HG02973 (cell line): ENCODE data around the gene SLC35G1.

ENCODE experiments used
- ATAC-seq: cut with Tn5 transposase; IDR thresholded peaks from one replicate; pipeline ENCODE4 v1.9.1; 2021; ENCODE audit warnings: moderate library complexity; ENCODE audit not compliant: unreplicated experiment

The SLC35G1 gene

DNA sequence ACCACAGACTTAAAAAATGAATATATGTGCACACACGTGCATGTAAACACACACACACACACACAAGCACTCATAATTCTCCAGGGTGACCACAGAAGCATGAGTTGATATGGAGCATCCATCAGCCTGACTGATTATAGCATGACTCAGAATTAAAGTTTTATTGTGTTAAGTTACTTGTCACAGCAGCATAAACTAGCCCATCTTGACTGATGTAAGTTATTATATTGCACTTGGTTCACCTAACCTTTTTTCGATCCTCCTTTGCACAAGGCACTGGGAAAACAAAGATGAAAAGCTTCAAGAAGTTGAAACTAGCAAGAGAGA, 18.8 kb upstream of the SLC35G1 start:
- no peak for ATAC-seq

DNA sequence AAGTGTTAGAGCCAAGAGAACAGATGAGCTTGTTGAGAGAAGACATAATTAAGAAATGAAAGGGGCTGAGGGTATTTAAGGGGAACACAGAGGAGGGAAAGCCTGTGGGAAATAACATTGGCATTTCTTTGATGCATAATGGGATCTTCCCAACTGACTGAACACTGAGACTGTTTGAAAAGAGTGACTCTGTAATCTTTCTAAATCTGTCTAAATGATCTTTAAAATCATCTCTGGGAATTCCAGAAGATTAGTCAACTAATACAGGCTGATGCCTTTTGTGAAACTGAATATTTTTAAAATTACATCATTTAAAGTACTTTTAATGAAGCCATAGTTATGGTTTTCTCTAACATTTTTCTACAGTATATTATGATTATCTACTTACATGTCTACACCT, 17.4 kb upstream of the SLC35G1 start:
- ATAC-seq, result no peak

DNA sequence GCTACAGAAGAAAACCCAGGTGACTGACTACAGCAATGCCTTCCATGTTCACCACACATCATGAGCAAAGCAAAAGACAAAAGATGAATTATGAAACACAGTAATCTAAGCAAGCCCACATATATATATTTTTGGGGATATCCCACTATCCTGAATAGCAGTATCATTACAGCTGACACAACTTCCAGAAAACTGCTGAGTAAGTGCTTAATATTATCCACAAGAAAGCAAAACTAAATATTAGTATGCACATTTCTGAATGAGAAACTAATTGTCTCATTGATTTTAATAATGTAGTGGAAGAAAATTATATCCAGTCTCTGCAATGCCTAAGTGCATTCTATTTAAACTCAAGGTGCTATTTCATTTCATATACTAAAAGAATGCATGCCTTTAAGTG, 14.5 kb upstream of the SLC35G1 start:
- ATAC-seq, result no peak

DNA sequence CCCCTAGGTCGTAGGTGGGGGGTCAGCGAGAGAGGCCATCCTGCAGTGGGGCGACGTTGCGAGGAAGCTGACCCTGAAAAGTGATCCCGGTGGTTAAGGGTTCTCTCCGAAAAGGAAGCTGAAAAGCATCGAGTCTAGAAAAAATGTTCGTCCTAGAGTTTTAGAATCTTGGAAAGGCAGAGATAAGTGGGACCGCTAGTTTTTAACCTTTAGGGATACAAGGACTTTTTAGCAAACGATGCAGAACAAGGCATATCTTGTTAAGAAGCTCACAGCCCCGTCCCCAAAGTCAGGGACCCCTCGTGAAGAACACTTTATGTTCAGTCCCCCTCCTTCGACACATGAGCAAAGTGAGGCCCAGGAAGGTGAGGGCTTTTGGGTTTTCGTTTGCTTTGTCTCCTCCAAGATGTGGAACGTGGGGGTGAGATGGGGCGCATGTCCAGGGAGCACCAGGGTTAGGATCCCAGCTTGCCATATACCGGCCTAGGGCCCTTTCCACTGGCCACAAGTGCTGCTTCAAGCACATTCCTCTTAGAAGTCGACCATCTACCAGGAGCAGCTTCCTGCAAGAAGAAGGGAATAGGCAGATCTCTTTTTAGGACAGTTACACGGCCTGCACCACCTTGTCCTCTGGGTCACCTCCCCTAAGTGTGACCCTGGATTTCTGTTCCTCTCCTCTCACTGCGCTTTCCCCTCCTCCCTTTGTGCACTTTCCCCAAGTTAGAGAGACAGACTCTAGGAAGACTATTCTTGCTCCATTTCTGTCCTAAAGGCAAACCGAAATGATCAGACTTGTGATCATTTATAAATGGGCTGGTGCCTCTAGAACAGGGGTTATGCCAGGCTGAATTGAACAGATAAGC, 969 bp downstream of the SLC35G1 start:
- ATAC-seq, result no peak

DNA sequence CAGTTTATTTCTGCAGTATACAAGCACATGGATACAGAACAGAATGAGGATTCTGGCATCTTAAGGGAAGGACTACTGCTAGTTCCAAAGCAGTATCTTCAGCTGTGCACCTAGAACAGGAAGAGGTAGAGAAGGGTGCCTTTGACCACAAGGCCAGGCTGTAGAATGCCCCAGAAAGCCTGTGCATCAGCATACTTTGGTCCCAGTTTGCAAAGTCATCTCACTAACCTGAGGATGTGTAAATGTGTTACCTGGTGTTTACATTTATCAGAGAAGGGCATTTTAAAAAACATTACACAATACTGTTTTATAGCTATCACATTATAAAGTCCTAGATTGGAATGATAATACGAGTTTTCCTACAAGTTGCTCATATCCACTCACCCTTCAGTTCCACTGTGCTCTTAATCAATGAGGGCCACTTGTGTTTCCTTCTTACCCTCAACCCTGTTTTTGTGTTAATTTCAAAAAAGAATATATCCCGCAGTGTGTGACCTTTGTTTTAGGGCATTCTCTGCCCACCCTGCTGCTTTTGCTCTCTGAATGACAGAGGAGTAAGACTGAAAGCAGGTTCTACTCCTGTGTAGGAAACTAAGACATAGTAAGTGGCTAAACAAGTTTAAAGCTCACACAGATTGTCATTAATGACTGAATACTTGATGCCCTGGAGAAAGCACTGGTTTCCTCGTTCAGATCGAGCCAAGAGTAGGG, 3.4 kb downstream of the SLC35G1 start:
- no peak for ATAC-seq

DNA sequence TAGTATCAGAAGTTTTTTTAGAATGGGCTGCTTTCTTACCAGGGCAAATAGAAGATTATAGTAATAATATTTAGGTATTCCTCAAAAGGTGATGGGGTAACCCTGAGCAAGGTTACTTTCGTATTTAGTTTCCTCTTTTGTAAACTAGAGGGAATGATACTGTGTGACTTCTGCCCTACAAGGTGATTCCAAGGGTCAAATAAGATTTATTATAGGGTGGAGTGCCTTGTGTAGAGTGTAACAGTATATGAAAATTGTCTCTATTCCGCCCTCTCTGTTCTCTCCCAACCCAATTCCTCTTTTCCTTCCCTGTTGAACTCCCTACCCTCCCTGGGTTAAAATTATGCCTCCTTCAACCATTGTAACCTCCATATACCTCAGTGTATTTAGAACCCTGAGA, 5.3 kb downstream of the SLC35G1 start:
- ATAC-seq, result no peak

DNA sequence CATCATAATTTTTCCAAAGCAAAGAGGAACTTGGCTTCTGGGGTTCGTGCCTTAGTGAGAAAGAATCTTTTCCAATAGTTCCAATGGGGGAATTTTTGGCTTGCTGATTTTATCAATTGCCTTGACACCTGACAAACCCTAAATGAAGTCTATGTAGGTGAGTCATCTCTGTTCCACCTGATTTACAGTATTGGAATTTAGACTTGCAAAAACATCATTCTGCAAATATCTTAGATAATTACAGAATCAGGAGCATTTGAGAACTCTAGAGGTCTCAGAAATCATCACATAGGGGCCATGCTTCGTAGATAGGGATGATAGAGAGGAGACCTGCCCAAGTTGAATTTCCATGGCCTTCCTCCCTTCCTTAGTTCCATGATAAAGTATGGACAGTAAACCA, 9.3 kb downstream of the SLC35G1 start:
- ATAC-seq, result no peak

DNA sequence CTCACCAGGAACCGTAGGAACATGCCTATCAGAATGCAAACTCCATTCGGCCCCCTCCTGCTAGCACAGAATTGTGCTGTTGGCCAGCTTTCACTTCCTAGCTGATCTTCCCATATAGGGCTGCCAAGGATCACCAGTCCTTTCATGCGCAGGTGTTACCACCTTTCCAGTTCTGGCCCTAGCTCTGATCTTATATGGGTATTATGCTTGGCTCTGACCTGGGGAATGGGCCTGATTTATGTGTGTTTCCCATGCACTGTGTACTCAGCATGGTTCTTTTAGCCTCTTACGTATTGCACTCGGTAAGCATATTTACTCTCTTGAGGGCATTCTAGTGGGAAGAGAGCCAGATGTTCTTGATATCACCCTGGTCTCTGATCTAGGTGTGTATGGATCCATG, 11.1 kb downstream of the SLC35G1 start:
- no peak for ATAC-seq

DNA sequence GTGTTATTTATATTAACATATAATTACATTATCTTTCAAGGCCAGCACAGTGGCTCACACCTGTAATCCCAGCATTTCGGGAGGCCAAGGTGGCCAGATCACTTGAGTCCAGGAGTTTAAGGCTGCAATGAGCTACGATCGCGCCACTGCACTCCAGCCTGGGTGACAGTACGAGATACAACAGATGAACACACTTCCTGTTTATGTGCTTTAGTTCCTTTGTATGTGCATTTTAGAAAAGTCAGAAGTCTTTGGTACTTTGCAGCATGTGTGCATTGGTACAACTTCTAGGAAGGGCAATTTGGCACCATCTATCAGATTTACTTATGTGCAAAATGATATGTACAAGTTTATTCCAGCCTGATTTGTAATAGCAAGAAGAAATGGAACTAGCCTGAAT, 13.3 kb downstream of the SLC35G1 start:
- no peak for ATAC-seq

DNA sequence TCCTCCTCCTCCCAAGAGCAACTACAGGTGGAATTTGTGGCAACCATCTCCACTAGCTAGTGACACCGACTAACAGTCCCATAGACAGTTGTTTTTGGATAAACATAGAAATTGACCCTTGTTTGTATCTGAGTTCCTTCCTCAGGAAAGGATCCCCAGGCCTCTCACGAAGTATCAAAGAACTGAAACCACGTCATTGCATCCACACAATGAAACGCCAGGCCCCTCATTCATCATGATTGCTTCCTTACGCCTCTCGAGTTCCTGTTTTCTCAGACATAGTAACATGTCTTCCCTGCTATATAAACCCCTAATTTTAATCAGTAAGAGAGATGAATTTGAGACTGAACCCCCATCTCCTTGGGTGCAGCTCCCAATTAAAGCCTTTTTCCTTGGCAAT, 18.1 kb downstream of the SLC35G1 start:
- ATAC-seq, result no peak

DNA sequence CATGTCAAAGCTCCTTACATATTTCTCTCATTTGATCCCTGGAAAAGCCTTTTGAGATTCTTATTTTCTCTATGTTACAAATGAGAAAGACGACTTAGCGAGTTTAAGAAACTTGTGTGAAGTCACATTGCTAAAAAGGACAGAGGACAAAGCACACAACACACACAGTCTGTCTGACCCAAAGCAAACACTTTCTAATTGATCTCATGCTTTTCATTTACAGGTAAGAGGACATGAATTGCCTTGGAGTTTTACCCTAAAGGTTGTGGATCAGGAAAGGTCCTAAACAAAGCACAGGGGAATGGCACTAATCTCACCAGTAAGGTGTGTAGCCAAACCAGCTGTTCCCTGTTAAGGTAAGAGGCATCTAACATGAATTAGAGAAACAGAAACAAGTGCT, 18.7 kb downstream of the SLC35G1 start:
- ATAC-seq, result no peak

DNA sequence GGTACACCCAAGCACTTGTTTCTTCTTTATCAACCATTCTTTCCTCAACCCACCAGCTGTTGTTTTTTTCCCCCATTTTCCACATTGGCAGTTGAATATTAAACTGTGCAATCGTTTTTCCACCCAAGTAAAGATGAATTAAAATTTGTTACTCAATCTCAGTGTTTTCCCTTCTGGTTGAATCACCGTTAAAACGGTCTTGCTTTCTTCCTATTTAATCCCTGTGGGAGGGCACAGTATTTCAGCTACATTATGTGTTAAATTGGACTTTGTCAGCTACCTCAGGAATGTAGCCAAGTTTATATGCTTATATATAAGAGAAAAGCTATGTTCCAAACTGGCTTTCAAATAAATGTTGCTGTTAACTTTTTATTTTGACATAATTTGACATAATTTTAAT, 19.9 kb downstream of the SLC35G1 start:
- ATAC-seq, result no peak

DNA sequence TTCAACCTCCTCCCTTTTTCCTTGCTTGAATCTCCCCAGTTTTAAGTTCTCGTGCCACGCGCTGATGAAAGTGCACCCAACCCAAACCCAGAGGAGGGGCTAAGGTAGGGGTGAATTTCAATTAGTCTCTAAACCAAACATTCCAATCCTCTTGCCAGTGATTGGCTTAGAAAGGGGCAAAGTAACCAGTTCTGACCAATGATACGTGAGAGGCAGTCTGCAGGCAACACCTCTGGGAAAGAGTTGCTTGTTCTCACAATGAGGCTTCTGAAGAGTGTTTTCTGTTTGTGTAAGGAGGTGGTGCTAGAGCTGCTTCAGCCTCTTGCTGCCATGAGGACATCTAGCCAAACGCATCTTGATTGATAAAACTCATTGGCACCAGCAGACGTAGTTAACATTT, 21.8 kb downstream of the SLC35G1 start:
- no peak for ATAC-seq

DNA sequence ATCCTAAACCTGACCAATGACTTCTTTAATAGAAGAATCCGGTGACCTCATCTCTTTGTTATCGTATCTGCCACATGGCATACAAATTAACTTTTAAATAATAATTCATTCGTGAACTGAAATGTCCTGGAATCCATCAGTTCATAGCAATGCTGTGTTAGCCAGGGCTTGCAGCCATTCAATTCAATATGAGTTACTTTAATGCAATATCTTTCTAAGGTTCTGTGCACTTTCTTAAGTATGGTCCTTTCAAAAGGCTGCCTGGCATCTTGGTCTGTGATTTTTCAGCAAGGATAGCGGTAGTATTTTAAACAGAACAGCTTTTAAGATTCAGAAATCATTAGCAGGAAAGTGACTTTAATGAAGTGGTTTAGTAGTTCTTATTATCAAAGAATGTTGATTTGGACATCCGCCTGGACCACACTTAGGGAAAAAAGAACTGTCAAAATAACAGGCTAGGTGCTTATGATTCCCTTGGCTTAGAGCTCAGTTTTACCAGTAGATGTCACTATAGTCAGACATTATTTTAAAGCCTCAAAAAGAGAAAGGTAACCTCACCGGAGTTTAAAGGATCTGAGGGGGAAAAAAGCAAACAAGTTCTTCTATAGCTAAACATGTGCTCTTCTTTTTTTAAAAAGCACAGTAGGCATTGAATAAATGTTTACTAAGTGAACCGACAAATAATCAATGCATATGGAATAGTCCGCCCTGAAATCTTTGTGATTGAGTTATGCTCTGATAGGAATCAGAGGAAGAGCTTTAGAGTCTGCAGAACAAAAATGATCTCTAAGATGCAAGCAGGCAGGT, 22.7 kb downstream of the SLC35G1 start:
- no peak for ATAC-seq

DNA sequence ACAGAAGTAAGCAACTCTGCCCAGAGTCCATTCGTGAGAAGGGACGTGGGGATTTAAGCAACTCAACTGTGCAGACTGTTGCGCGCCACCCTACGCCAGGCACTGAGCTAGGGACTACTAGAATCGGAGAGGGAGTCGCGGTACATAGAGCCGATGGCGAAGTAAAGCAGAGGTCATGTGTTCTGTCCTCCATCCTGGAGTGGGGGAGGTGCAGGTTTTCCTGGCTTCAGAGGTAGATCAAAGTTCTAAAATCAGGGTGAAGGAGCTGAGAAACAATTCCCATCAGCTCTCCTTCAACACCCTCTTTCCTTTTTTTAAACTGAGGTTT, 23.2 kb downstream of the SLC35G1 start:
- ATAC-seq, result no peak

DNA sequence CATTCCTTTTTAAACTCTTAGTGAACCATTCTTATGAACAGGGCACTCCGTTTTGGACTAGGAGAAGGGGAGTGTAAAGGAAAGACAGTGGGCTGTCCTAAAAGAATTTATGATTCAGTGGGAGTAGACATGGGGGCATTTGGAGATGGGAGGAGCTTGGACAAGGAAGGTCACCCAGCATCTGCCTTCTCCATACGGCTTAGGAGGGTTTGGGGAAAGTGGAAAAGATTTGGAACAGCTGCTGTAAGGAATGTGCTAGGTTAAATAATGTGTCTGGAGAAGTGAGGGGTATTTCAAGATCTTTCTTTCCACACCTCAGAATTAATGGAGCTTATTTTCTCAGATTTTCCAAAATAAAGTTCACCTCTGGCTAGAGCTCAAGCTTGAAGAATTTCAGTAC, 24.0 kb downstream of the SLC35G1 start:
- ATAC-seq, result no peak

DNA sequence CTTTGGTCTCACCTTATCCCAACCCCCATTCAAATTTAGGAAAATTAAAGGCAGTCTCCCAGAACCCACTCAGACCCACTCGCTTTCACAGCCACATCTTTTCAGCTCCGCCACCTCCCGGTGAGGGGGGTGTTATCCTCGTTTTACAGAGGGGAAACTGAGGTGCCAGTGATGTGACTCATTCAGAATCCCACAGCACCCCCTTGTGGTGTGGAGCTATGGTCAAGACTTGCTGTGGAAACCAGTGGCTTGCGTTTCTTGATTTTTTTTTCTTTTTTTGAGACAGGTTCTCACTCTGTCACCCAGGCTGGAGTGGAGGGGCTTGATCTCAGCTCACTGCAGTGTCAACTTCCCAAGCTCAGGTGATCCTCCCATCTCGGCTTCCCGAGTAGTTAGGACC, 27.6 kb downstream of the SLC35G1 start:
- no peak for ATAC-seq

DNA sequence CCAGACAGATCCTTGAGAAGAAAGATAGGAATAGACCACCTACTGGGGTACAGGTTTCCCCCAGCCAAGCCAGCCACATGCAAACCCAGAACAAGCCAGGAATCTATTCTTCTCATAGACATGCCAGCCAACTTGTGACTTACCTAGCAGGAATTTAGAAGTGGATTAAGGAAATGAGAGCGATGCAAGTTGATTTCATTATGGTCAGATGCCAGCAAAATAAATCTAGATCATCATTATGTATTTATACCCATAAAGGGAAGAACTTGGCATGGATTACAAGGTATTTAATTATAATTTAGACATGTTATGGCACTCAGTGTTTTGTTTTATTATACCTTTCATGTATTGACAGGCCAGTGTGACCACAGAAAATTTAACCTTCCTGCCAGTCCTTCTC, 32.8 kb downstream of the SLC35G1 start:
- ATAC-seq, result no peak

DNA sequence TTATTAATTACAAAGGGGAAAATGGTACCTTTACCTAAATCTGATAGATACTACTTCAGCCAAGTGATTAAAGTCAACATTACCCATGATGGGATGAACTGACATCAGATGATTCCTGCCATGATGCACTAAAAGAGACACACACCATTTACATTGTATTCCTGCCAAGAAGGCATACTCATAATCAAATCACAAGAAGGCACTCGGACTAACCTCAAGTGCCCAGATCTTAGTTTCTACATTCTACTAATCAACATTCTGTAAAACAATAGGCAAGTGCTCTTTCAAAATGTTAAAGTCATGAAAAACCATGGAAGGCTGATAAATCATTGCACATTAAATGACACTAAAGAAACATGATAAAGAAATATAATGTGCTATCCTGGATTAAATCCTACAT, 44.4 kb downstream of the SLC35G1 start:
- no peak for ATAC-seq

DNA sequence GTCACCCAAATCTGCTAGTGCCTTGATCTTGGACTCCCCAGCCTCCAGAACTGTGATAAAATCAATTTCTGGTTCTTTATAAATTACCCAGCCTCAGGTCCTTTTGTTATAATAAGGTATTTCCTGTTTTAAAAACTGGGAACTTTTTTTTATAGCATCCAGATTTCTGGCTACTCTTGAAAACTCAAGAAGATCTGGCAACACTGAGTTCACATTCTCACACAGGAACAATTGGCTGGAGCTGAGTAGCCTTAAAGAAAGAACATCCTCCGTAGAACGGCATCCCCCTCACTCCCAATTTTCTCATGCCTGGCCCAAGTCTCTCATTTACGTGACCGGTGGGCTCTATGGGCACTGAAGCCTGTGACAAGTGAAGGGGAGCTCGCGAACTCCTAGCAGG, 47.1 kb downstream of the SLC35G1 start:
- no peak for ATAC-seq

DNA sequence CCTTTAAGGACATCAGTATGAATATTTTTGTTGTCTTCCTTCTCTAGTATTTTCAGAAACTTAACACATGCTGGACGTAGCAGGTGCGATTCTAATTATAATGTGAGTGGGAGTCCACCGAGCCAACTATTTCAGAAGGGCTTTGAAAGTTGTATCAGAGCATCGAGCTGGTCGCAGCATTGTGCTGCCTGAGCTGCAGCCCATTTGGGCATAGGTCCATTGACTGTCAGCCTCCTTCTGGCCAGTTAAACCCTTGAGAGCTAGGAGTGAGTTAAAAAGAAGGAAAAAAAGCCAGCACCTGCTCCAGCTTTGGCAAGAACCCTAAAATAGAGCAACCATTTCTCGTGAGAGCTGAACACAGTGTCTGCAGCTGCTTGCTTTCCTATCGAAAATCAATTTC, 47.8 kb downstream of the SLC35G1 start:
- ATAC-seq, result no peak

DNA sequence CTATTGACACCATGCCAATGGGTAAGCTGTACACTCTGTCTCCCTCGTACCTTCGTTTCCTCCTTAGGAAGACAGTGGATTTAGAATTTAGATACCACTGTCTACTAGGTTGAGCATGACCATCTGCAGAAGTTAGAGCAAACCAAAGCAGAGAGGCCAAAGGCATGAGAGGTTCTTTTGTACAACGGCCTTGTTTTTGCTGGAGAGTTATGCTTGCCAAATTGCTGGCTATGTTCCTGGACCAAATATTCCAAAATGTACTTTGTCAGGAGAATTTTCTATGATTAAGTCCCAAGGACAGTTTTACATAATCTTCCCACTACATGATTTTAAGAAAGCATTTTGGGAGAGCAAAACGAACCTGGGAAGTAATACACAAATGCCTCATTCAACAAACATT, 52.0 kb downstream of the SLC35G1 start:
- no peak for ATAC-seq
